Keratinocyte (primary cell): Measurements from ENCODE around the gene NDUFA13.

Source experiments
- EZH2 ChIP-seq: IDR thresholded peaks from one replicate; pipeline ENCODE4 v1.6.1; 2012; ENCODE audit warnings: inconsistent platforms, mild to moderate bottlenecking, low read length, moderate library complexity
- TF ChIP-seq, protein P1 (sequence below), 3 experiments: IDR thresholded peaks in 1 of 3; conservative IDR thresholded peaks in 1 of 3; optimal IDR thresholded peaks in 1 of 3; 2 replicates in 2 of 3; 3 replicates in 1 of 3; pipeline versions ENCODE3 to v1.5.1; 2011; ENCODE audit warnings: low read length in 3 of 3, mild to moderate bottlenecking in 3 of 3, moderate library complexity in 2 of 3, control low read depth in 1 of 3, inconsistent platforms in 1 of 3; ENCODE audit not compliant: insufficient read depth in 2 of 3; ENCODE audit errors: extremely low read depth in 1 of 3

DNA sequence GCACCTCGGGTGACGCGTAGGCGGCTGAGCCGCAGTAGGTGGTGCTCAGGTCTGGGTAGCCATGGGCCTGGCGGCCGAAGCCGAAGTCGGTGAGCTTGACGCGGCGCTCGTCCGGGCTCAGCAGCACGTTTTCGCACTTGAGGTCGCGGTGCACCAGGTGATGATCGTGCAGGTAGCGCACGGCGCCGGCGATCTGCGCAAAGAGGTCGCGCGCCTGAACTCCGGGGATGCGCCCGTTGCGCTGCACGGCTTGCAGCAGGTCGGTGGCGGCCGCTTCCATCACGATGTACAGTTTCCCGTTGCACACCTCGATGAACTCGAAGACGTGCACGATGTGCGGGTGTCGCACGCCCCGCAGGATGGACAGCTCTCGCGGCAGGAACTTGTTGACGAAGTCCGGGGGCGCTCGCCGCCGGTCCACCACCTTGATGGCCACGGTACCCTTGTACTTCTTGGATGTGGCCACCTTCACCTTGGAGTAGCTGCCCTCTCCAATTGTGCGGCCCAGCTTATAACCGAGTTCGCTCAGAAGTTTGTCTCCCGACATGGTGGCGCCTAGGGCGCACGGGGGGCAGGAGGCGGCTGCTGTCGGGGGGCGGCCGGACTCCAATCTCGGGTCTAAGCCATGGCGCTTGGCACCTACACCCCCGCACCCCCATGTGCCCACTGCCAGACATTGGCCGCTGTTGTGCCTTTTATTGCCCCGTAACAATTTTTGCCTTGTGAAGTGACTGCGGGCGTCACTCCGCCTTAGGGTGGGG, 964 bp upstream of the NDUFA13 start, which contains the start of gene TSSK6:
- TF ChIP-seq, protein P1, sequence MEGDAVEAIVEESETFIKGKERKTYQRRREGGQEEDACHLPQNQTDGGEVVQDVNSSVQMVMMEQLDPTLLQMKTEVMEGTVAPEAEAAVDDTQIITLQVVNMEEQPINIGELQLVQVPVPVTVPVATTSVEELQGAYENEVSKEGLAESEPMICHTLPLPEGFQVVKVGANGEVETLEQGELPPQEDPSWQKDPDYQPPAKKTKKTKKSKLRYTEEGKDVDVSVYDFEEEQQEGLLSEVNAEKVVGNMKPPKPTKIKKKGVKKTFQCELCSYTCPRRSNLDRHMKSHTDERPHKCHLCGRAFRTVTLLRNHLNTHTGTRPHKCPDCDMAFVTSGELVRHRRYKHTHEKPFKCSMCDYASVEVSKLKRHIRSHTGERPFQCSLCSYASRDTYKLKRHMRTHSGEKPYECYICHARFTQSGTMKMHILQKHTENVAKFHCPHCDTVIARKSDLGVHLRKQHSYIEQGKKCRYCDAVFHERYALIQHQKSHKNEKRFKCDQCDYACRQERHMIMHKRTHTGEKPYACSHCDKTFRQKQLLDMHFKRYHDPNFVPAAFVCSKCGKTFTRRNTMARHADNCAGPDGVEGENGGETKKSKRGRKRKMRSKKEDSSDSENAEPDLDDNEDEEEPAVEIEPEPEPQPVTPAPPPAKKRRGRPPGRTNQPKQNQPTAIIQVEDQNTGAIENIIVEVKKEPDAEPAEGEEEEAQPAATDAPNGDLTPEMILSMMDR (optimal IDR thresholded peaks at IDR 0.05 in 1 of 3, IDR thresholded peaks at IDR 0.05 in 1 of 3, conservative IDR thresholded peaks at IDR 0.05 in 1 of 3; ENCODE audit: extremely low read depth in 1 of 3, insufficient read depth in 2 of 3, low read length in 3 of 3), result no peak
- TF ChIP-seq EZH2, result no peak
